NCI-H2029 (cell line): ENCODE data around the gene ARHGEF19.
"Not testable (repeated sequence)": the region's sequence is repeated elsewhere in the genome, so short reads cannot be mapped to it uniquely, and the experiment has no call there.

ENCODE experiments used
- DNase-seq: peaks from one replicate; lab custom pipeline; 2025; lab: John Stamatoyannopoulos, UW

Gene ARHGEF19

DNA sequence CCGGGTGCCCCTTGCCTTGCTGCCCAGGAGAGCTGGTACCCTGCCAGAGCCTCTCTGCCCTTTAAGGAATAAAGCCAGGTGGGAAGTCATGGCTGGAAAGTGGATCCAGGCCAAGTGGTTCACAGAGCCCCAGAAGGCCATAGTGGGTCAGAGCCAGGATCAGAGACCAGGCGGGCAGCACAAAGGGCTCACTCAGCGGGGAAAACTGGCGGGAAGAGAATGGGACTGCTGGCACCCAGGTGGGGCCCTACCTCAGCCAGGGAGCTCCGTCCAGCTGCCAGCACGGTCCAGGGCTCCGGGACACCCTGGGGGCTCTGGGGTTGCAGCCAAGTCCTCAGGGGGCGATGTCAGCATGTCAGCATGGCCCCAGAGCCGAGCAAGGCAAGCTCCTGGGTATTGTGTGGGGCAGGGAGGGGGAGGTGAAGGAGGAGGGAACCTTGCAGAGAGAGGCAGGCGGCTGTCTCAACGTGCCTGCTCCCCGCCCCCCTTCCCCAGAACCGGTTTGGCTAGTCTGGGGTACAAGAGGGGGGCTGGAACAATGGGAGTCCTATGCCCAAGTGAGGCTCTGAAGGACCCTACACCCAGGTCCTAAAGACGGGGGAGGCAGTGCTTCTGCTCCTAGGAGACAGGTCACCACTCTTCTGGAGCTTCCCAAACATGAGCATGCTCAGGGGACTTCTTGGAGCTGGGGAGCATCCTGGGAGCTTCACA, at the start of gene ARHGEF19:
Gene ARHGEF19 (minus strand): TSS at position 402 of the 711 bp plus-strand sequence. CDS start 3,598 bp downstream, outside the sequence.
- DNase-seq = peak; percentile 51

DNA sequence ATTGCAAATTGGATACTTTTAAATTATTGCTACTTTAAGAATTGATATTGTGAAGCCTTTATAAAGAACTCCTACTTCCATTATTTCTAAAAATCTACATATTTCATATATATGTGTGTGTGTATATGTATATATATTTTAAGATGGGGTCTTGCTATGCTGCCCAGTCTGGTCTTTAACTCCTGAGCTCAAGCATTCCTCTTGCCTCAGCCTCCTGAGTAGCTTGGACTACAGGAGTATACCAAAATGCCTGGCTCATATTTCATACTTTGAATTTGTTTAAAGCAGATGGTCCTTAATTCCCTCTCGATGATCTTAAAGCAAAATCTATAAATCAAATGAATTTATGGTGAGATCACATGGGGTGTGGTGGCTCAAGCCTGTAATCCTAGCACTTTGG, 49.6 kb upstream of the ARHGEF19 start:
- no peak for DNase-seq

DNA sequence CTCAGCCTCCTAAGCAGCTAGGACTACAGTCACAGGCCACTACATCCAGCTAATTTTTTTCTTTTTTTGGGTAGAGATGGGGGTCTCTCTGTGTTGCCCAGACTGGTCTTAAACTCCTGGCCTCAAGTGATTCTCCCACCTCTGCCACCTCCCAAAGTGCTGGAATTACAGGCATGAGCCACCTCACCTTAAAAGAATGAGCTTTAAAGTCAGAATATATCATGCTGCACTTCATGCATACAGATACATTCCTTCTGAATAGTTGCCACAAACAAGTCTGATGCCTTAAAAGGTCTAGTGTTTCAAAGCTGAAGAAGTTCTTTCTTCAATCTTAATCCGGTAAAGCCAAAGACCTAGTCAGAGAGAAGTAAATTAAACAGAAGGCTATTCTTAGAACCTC, 48.4 kb upstream of the ARHGEF19 start:
- no peak for DNase-seq

DNA sequence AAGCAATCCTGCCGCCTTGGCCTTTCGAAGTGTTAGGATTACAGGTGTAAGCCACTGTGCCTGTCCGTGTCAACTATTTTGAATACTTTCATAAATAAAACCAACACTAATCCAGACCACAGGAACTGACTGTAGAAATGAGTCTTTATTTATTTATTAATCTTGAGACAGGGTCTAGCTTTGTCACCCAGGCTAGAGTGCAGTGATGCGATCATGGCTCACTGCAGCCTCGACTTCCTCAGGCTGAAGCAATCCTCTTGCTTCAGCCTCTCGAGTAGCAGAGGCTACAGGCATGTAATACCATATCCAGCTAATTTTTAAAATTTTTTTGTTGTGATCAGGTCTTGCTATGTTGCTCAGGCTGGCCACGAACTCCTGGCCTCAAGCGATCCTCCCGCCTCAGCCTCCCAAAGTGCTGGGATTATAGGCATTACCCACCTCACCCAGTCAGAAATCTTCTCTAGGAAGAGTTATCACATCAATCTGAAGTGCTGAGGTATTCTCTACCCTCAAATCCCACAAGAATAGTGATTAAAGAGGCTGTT, 46.2 kb upstream of the ARHGEF19 start:
- no peak for DNase-seq

DNA sequence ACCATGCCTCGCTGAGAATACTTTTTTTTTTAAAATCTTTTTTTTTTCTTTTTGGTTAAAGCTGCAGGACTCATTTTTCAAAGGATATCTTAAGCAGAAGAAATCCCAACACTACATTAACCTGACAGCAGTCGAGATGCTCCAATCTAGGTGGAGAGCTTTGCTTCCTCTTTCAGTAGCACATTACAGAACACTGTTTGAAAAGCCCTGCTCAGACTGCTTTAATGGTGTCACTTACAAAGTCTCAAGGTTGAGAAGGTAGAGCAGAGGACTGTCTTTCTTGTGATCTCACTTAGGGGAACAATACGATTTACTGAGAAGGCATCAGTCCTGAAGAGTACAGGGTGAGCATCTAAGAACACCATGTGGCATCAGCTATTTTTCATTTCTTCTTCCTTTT, 45.5 kb upstream of the ARHGEF19 start:
- DNase-seq = no peak

DNA sequence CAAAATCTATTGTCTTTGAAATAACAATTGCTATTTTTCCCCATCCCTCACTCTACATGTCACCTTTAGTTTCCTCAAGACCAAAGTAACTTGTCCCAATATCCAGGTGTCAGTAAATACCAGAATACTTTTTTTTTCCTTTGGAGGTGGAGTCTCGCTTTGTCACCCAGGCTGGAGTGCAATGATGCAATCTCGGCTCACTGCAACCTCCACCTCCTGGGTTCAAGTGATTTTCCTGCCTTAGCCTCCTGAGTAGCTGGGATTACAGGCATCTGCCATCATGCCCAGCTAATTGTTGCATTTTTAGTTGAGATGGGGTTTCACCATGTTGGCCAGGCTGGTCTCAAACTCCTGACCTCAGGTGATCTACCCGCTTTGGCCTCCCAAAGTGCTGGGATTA, 45.1 kb upstream of the ARHGEF19 start:
- not testable (repeated sequence) for DNase-seq

DNA sequence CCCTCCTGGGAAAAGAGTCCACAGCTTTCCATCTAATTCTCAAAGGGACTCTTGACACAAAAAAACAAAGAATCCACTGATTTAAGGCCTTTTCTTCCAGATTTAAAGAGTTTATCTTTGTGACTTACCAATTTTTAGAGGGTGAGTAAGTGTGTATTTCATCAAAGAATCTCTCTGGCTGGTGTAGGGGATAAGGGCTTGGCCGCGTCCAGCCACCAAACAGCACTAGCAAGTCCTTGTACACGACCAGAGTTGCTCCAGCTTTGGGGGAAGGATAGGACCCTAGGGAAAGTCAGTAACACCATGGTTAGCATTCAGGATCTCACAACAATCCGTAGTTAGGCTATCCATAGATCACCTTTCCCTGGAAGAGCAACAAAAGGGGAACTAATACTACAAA, 44.0 kb upstream of the ARHGEF19 start:
- DNase-seq = no peak

DNA sequence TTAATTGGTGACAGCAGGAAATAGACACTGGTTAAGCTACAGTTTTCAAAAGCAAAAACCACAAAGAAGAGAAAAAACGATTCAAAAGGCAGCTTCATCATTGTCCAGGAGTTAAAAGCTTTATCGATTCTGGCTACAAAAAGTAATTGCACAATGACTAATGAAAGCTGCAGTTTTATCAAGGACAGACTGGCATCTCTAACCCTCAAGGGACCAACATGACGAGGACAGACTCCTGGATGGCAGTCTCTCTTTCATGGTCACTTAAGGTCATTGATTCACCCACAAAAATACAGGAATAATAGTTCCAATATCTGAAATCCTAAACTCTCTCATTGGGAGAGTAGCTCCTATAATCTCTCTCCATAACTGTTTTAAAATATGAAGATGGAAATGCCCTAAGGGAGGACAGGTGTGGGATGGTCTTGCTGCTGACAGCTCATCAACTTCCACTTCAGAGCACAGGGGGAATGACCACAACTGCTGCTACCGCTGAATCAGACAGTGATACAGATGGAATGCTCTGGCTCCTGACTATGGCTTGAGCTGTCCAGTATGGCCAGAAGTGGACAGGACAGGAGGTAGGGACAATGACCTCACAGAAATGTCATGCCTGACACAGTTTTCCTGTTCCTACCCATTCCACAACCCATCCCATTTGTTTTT, 41.9 kb upstream of the ARHGEF19 start:
- DNase-seq = no peak

DNA sequence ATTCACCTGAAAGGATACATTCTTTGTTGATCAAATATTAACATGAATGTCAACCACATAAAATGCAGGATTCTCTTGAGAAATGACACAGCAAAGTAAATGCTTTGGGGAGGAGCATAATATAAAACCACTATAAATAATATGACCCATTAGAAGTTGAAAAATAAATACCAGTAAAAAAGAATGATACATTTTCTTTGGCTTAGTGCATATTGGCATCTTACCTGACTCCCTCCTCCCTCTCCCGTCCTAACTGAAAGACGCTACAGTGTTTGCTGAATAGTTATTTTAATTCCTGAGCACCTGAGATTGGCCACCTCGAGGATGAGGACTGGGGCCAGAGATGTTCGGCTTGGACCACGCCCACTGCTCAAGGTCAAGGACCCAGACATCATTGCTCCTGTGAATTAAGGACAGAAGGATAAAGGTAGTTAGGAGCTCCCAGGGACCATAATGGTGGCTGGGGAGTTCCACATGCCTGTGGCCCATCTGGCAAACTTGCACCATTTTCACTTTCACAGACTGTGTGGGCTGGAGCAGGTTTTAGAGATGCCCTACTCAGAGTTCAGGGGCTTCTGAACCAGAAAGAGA, 41.0 kb upstream of the ARHGEF19 start:
- no peak for DNase-seq

DNA sequence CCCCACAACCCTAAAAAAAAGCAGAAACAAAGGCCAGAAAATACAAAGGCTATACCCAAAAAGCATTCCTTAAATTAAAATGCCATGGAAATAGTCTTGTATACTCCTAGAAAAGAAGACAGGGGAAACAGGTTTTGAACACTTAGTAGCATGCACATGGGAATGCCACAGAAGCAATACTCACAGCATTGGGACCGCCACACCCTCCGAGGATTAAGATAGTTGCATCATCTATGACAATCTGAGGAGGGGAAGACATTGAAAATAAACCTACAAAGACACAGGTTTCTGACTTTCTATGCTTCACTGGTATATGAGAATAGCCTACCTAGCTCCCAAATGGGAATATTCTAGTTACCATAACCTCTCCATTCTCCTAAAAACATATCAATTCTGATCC, 40.5 kb upstream of the ARHGEF19 start:
- no peak for DNase-seq

DNA sequence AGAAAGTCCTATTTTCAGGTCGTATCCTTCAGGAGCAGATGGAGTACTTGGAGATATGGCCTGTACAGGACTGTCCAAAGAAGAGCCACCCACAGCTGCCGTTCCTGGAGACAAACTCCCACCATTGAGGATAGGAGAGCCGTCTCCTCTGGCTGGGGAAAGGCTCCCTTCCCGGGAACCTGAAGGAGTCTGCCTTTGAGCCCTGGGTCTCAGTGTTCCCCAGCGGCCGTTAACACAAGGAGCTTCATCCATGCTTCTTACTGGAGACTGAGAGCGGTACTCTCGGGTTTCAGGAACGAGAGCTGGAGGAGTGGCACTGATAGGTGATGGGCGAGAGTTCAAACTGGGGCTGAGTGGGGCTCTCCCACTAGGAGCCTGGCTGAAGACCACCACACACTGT, 38.9 kb upstream of the ARHGEF19 start:
- no peak for DNase-seq

DNA sequence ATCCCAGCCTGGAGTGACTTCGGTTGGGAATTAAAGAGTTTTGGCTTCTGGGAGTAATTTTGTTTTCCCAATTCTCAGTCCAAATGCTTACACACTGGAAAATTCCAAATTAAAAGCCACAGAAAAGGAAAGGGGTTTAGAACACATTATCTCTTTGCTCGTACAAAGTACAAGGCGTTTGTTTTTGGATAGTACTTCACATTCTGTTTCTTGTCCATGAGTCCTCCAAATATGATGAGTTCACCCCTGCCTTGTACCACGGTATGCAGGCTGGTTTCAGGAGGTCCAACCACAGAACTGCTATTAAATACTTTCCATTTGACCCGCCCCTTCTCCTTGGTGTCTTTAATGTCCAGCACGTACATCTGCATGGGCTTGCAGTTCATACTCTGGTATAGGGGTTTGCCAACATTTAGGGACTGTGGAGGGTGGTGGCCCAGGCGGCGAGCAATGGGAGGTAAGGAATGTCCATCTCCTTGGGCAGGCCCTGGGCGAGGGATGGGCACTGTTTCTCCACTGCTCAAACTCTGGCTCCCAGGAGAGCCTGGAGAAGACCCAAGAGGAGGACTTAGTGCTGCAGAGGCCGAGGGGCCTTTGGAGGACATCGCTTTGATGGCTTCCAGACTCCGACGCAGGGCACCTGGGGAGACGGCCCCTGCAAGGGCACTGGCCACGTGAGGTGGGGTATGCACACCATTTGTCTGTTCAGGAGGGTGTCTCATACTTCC, 38.2 kb upstream of the ARHGEF19 start:
- no peak for DNase-seq

DNA sequence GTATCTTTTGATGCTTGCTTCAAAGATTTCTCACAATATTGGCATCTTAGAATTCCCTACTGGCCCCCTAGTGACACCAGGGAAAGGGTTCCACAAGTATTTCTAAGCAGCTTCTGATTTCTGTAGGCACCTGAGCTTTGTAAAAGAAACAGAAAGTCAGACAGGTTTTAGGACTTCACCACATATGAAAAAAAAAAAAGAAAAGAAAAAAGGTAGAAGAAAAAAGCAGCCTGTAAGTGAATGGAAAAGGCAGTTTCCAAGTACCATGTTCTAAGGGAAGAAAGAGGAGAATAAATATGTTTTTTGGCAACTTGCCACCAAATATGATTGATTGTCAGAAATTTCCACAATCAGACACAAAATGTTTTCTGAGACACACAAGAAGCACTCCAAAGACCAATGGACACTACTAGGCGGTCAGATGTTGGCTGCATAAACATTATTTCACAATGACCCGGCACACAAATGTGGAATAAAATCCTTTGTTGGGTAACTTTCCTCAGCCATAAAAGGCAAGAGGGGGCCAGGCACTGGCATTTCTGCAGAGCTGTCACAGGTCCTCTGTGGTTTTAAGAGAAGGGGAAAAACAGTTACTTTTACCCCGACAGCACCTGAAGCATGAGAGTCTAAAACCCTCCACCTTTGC, 37.3 kb upstream of the ARHGEF19 start:
- no peak for DNase-seq

DNA sequence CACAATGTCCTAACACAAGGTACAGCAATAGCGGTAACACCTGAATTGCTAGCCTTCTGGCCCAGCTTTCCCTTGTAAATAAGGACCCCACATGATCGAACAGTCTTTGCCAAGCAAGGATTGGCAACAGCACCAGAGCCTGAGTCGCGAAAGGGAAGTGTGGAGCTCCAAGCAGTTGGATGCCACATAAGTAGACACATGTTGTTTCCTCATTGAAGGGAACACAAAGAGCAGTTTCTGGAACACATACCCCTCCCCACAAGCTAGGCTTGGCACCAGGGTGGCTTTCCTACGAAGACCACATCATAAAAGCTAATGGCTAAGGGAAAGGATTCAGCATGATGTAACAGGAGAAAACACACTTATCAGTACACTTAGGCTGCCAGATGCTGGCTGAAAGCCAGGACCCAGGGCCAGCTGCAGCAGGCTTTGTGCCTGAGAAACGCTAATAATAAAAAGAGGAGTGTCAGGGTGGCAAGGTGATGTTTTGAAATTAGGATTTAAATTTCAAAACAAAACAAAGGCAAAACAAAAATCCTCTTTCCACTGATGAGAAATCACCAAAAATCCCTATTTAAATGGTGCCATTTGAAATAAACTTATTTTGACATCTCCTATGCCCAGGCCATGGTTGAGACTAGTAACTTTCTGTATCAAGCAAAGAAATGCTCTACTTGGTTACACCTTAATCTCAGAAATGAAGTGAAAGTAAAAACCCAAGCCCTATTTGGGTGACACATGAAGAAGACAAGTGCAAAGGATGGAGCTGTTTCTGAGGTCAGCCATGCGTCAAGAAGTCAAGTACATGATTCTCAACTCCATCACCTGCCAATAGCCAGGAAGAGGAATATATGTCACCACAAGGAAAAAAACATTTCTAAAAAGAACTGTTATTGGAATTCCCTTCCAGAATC, 36.4 kb upstream of the ARHGEF19 start:
- DNase-seq = peak; percentile 96

DNA sequence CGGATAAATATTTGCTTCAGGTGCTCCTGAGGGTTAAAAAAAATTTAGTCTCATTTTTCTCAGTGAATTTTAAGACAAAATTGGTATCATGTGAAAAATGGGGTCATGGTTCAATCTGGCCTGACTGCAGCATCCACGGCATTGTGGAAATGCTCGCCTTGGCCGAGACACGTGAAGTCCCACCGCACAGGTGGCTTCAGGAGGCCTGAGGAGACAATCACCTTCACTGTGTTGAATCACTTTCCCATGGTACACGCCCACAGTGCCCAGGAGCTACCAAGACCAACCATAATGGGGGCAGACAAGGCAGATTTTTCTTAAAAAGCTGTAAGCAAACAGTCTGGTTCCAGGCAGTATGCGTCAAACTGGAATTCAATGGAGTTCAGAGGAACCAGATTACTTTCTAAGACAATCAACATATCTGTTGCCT, 35.6 kb upstream of the ARHGEF19 start:
- no peak for DNase-seq

DNA sequence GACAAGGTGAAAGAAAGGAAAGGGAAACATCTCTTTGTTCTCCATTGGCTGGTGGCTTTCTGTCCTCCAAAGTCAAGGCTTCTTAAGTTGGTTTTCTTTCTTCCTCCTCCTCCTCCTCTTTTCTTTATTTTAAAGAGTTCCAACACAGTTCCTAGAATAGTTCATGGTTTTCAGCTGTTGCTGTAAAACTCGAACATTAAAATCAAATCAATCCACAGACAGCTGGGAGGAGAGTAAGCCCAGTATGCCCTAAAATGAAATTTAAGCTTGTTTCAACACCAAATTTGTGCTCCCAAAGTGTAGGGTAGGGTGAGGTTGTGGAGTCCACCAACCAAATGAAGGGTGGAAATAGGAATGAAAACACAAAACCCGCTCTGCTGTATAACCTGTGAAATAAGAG, 35.0 kb upstream of the ARHGEF19 start:
- DNase-seq = no peak

DNA sequence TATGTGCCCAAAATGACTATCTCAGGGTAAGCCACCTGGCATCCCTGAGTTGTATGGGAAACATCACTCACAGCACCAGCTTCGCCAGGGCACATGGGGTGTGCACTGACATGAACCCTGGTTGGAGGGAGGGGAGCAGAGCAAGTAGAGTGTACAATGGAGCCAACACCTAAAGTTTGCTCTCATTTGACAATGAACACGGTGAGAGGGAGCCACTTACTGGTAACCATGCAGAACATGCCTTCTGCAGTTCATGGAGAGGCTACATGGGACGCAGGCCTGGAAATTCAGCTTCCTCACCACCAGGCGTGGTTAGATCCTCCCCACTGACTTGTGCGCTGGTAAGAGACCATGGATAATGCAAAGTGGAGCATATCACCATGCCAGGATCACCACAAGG, 34.5 kb upstream of the ARHGEF19 start:
- no peak for DNase-seq

DNA sequence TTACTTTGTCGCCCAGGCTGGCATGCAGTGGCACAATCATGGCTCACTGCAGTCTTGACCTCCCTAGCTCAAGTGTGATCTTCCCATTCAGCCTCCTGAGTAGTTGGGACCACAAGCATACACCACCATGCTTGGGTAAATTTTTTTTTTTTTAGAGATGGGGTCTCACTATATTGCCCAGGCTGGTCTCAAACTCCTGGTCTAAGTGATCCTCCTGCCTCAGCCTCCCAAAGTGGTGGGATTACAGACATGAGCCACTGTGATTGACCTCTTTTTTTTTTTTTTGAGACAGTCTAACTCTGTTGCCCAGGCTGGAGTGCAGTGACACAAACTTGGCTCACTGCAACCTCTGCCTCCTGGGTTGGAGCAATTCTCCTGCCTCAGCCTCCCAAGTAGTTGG, 33.8 kb upstream of the ARHGEF19 start:
- not testable (repeated sequence) for DNase-seq

DNA sequence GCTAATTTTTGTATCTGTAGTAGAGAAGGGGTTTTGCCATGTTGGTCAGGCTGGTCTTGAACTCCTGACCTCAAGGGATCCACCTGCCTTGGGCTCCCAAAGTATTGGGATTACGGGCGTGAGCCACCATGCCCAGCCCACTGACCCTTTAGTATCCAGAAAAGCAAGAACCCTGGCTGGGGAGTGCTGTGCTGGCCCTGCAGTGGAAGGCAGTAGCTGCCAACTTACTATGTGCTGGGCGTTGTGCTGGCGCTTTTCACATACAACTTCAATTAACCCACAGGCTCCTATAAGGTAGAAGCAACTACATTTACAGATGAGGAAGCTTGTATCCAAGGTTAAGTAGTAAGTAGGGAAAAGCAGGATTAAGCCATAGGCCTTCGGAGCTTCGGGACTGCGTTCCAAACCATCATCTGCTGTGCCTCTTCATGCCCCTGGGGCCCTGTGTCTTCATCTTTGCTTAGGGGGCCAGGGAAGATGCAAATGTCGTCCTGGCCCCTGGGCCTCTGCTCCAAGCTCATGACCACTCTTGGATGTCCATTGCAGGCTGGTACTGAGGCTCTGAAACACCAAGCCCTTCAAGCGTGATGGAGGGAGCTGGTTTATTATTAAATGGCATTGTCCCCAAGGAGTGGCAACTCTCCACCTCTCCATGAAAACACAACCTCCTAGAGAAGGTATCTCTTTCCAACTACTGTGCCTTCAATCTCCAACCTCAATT, 33.2 kb upstream of the ARHGEF19 start:
- no peak for DNase-seq

DNA sequence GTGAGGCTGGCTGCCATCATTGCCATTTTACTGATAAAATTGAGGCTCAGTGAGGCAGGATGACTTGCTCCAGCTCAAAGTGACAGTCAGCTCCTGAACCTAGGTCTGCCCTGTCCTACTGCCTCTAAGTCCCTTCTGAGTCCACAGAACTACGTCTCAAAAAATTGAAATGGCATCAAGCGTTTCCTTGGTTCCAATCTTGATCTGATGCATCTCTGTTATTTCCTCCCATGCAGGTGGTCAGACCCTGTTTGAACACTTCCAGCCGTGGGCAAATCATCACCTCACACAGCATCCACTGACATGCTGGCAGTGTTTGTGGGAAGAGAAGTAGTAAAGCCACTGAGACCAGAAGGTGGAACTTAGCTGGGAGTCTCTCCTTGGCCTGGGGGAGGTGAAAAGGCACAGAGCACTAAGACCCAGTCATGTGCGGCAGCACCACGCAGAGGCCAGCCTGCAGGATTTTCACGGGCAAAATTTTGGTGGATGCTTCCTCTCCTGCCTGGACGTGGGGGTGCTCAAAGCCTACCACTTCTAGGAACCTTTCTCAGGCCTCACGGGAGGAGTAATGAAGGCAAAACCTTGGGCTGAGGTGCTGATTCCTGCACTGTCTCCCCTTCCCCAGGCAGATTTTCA, 32.3 kb upstream of the ARHGEF19 start:
- no peak for DNase-seq
